Measurements from ENCODE around the gene NRG2. TPM values are rescaled to one million over a fixed set of nuclear protein-coding genes. Genes with fewer than 3 reads are reported as not detected.

The NRG2 gene
- total and polyA plus RNA-seq, 11 donors: 0.72 to 4.8 (median 3.4) TPM

DNA sequence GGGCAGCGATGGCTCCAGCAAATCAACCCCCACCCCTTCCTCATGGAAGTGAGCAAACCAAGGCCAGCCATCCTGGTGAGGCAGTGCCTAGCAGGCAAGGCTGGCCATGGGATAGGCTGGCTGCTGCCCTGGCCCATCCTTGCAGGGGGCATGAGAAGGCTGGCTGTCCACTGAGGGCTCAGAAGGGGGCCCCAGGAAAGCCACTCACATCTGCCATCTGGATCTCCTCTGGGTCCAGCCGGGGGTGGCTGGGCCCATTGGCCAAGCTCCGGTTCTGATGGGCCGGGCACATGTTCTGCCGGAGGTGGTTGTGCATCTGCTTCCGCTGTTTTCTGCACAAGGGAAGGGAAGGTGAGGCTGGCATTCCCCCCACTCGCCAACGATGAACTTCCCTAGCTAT lies 190.4 kb downstream of the NRG2 start:
- Histone ChIP-seq H3K4me3 (no peak overlapping the region), H3K36me3 (peaks cover 0 to 26% (median 9%) of the 10 kb centered on the region in 9 donors), H3K9me3 (no peaks in the 10 kb centered on the region), H3K27ac (no peak overlapping the region), H3K4me1 (peaks cover 0 to 19% (median 2%) of the 10 kb centered on the region in 12 donors), H3K27me3 (no peaks in the 10 kb centered on the region)
- ATAC-seq (no peak), DNase-seq (peak in 1 of 5 donors; percentile 56)
- WGBS, 4 donors: 86 to 94% (median 89%) methylated on average over 3 to 8 of the region's 8 CpGs
- intact Hi-C loops (cut with DNase I): no loop called here
- no peak for TF ChIP-seq POLR2A (IDR thresholded peaks at IDR 0.05)
- TF ChIP-seq, protein P1, sequence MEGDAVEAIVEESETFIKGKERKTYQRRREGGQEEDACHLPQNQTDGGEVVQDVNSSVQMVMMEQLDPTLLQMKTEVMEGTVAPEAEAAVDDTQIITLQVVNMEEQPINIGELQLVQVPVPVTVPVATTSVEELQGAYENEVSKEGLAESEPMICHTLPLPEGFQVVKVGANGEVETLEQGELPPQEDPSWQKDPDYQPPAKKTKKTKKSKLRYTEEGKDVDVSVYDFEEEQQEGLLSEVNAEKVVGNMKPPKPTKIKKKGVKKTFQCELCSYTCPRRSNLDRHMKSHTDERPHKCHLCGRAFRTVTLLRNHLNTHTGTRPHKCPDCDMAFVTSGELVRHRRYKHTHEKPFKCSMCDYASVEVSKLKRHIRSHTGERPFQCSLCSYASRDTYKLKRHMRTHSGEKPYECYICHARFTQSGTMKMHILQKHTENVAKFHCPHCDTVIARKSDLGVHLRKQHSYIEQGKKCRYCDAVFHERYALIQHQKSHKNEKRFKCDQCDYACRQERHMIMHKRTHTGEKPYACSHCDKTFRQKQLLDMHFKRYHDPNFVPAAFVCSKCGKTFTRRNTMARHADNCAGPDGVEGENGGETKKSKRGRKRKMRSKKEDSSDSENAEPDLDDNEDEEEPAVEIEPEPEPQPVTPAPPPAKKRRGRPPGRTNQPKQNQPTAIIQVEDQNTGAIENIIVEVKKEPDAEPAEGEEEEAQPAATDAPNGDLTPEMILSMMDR (IDR thresholded peaks at IDR 0.05): no peak

GRCh38 chr5:139851558-139851957 lies 191.5 kb downstream of the NRG2 start:
- peak in 1 of 5 donors; percentile 15 for DNase-seq
- Histone ChIP-seq H3K36me3 (peaks cover 0 to 26% (median 9%) of the 10 kb centered on the region in 9 donors), H3K27me3 (peaks cover 0 to 2% (median 0%) of the 10 kb centered on the region in 9 donors), H3K27ac (no peak overlapping the region), H3K4me3 (no peak overlapping the region), H3K4me1 (peaks cover 0 to 29% (median 5%) of the 10 kb centered on the region in 12 donors), H3K9me3 (no peaks in the 10 kb centered on the region)
- intact Hi-C loops (cut with DNase I): no loop called here
- 94 to 97% (median 95%) methylated on average over 15 to 19 of the region's 19 CpGs for WGBS, 4 donors
- no peak for TF ChIP-seq POLR2A (IDR thresholded peaks at IDR 0.05)
- TF ChIP-seq, protein P1 (IDR thresholded peaks at IDR 0.05): no peak
- no peak for ATAC-seq

- H3K4me1 ChIP-seq: peaks cover 0 to 29% (median 8%) of the 10 kb centered on the region in 12 donors
- H3K27ac ChIP-seq: no peak overlapping the region
- 85 to 89% (median 87%) methylated on average over 3 of the region's 3 CpGs for WGBS, 4 donors
- no peak for ATAC-seq
- peaks cover 0 to 9% (median 0%) of the 10 kb centered on the region in 9 donors for H3K27me3 ChIP-seq
- H3K36me3 ChIP-seq: peaks cover 0 to 26% (median 9%) of the 10 kb centered on the region in 9 donors
- H3K4me3 ChIP-seq: no peak overlapping the region
- DNase-seq: peak in 1 of 5 donors; percentile 14
- H3K9me3 ChIP-seq: no peaks in the 10 kb centered on the region
- no peak for TF ChIP-seq POLR2A (IDR thresholded peaks at IDR 0.05)
- TF ChIP-seq, protein P1 (IDR thresholded peaks at IDR 0.05): no peak
- intact Hi-C loops (cut with DNase I): no loop called here
Observed at GRCh38 chr5:139850423-139851016, 192.6 kb downstream of the NRG2 start.

DNA sequence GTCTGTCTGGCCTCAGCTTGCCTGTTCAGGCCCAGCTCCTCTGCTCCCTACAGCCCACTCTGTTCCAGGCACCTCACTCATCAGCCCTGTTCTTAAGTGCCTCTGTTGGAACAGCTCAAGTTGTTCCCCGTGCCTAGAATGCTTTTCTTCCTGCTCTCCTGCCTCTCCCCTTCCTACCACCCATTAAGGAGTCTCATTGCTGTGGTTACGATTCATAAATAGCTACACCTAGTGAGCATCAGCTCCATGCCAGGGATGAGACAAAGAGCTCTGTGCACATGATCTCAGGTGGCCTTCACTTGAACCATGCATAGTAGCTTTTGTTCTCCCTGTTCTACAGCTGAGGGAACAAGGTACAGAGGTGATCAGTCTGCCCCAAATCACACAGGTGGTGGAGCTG lies 193.2 kb downstream of the NRG2 start:
- Histone ChIP-seq H3K27ac (no peak overlapping the region), H3K4me3 (no peak overlapping the region), H3K4me1 (peaks cover 0 to 29% (median 8%) of the 10 kb centered on the region in 12 donors), H3K9me3 (no peaks in the 10 kb centered on the region), H3K27me3 (peaks cover 0 to 9% (median 0%) of the 10 kb centered on the region in 9 donors), H3K36me3 (peaks cover 0 to 26% (median 9%) of the 10 kb centered on the region in 9 donors)
- WGBS, 4 donors: 63 to 78% (median 70%) methylated on average over 2 of the region's 2 CpGs
- no peak for TF ChIP-seq POLR2A (IDR thresholded peaks at IDR 0.05)
- TF ChIP-seq, protein P1 (IDR thresholded peaks at IDR 0.05): no peak
- peak in 2 of 4 donors; percentile 3 to 17 for ATAC-seq
- intact Hi-C loops (cut with DNase I): loop anchor here in 5 of 10 donors (5.0 to 10.0 kb wide), 3 partner anchors 63 to 333 kb away; no protein-coding TSS in a partner anchor
- DNase-seq: no peak
